Stimulated activated CD4-positive, alpha-beta T cell treated with anti-CD3 and anti-CD28 coated beads, Interleukin-12 subunit alpha, Interleukin-12 subunit beta, amount 100 ng/mL, for 24 hours (primary cell): ENCODE measurements around the gene AIP.

ENCODE experiments used
- DNase-seq, 2 experiments: peaks; one replicate each; pipeline ENCODE4 v3.0.0-alpha.2; 2020; ENCODE audit warnings: low read depth in 2 of 2

AIP gene

DNA sequence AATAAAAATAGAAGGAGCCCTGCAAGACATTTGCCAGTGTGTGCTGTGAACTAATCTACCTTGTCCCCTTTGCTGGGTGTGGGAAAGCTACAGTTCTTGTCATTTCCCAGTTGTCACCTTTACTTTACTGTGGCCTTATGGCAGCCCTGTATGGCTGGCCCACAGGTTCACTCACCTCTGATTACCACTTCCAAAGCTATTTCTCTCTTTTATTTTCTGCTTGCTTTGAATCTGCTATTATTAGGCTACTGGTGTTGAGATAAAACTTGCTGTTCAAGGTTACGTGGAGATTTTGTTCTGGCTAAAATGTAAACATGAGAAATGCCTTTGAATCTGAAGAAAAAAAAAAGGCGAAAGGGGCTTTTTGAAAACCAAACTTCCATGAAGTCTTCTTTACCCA is 50.1 kb downstream of the AIP start:
- DNase-seq: no peak

DNA sequence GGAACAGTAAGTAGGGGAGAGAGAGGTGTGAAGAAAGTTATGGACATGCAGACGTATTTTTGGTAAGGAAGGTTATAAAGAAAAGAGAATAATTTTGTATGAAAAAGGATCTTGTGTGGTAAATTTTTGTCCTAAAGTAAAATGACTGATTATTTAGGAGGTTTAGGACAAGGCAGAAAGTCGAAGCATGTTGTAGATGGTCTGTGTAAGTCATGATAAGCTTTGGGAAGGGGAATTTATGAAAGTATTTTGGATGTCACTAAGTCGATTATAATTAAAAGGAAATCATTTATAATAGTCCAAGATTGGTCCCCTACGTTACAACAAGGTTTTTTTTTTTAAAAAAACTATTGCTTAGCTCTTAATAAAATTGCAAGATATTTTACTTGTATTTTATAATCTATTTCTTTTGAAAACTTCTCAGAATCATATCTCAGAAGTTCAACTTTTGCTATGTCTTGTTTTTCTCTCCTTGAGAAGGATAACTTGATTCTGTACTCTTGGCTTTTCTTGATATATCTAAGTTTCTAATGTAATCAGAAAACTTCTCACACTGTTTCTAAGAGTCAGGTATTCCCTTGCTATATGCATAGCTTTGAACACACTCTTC is 51.3 kb downstream of the AIP start:
- DNase-seq: no peak

DNA sequence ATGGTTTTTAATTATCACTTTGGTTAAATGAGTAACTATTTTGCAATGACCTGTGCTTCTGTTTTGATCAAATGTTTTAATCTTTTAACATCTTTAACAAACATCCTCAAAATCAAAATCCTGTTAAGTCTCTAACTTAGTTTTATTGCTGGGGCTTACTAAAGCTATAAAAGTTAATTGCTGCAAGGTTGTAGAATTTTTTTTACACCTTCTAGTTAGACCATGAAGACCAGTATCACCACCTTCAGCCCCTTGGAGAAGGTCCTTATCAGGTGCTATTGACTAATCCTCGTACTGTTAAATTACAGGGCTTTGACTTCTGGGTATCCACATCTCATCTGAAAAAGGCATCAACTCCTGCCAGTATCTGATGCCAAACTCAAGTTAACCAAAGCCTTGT is 52.7 kb downstream of the AIP start:
- no peak for DNase-seq

DNA sequence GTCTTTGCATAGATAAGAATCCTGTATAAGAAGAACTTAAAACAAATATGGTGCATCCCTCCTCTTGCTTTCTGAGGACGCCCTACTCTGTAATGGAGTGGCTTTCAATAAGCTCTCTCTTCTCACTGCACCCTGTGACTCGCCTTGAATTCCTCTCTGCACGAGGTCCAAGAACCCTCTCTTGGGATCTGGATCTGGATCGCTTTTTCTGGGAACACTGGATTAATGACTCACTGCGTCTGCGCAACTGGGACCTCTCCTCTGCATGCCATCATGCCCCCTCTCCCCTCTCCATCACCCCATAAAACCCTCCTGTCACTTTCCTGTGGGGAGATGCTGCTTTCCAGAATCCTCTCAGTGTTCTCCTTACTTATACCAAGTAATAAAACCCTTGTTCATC is 55.5 kb downstream of the AIP start:
- DNase-seq: no peak

DNA sequence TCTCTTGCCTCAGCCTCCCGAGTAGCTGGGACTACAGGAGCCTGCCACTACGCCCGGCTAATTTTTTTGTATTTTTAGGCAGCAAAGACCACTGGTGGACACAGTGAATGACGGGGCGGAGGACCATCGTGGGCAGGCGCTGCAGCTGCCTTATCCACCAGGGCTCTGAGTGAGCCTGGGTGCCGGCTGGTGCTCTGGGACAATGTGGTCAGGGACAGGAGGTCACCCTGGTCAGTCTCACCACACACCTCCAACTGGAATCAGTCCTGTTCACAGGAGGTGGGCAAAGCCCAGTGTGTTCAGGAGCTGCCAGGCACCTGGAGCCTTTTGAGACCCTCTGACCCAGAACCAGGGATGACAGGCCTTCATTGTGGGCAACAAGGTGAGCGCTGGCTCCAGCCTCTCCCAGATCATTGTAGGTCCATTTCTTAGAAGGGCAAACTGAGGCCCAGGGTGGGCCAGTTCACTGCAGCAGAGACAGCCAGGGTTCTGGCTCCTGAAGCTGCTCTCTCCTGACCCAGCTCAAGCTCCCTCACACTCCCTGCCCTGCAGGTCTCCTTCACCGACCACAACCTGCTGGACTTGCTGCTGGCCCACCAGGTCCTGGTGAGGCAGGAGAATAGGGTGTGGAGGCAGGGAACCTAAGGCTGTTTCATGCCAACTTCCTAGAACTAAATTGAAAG is 56.1 kb downstream of the AIP start:
- DNase-seq: no peak

DNA sequence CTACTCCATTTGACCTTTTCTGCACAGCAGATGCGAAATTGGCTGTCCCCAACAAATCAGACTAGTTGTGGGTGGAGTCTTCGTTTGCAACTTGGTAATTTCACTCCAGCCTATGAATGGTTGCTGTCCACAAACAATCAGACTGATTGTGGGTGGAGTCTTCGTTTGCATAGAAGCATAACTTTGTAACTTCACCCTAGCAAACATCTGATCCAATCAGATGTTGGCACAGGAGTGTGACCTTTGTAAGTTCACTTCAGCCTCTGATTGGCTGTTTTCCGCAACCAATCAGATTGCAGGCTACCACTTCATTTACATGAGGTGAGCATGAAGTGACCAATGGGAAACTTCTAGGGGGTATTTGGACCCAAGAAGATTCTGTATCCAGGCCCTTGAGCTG is 56.7 kb downstream of the AIP start:
- DNase-seq: no peak
